Measurements from ENCODE around the gene COL27A1.

Gene COL27A1

DNA sequence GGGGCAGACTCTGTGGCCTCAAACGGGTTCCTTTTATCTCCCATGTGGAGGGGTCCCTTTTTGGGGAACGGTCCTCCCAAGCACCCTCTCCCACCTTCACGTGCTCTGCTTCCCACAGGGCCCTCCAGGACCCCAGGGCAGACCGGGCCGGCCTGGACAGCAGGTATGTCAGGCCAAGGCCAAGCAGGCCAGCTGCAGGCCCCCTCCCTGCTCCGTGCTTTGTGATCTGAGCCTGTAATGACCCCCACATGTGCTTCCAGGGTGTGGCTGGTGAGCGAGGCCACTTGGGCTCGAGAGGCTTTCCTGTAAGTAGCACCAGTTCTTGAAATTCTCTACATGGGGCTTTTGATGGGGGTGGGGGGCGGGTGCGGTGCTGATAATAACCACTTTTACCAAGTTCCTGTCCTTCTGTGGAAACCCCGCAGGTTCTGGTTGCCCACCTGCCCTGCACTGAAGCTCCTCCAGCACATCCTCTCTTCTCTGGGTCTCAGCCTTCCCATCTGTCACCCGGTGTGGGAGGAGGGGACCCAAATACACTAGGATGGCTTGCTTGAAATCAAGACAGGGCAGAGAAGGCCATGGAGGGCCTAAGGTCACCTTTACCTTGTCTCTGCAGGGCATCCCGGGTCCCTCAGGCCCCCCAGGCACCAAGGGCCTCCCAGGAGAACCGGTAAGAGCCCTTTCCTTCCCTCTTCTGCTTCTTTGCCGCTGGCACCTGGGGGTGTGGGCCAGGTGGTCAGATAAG, 109.6 kb downstream of the COL27A1 start:
- no peak for FAIRE-seq
- TF ChIP-seq SPI1 (IDR thresholded peaks at IDR 0.05; ENCODE audit: low read depth, low read length) (no peak), POLR2AphosphoS5 (IDR thresholded peaks at IDR 0.05; ENCODE audit: low read depth, low read length) (no peak), POU2F2 (IDR thresholded peaks at IDR 0.05; ENCODE audit: low read depth, low read length) (no peak), POLR2A (IDR thresholded peaks at IDR 0.05; ENCODE audit: low read depth, low read length) (no peak), PAX5 (IDR thresholded peaks at IDR 0.05; ENCODE audit: insufficient read depth, low read length, severe bottlenecking) (no peak), TAF1 (IDR thresholded peaks at IDR 0.05; ENCODE audit: low read depth, low read length) (no peak)
- DNase-seq (ENCODE audit: insufficient read length, low spot score): no peak

GRCh38 chr9:114266969-114267368, 111.6 kb downstream of the COL27A1 start:
- DNase-seq (ENCODE audit: insufficient read length, low spot score) (no peak), FAIRE-seq (no peak)
- TF ChIP-seq SPI1 (IDR thresholded peaks at IDR 0.05; ENCODE audit: low read depth, low read length) (no peak), TAF1 (IDR thresholded peaks at IDR 0.05; ENCODE audit: low read depth, low read length) (no peak), POU2F2 (IDR thresholded peaks at IDR 0.05; ENCODE audit: low read depth, low read length) (no peak), POLR2A (IDR thresholded peaks at IDR 0.05; ENCODE audit: low read depth, low read length) (no peak), PAX5 (IDR thresholded peaks at IDR 0.05; ENCODE audit: insufficient read depth, low read length, severe bottlenecking) (no peak), POLR2AphosphoS5 (IDR thresholded peaks at IDR 0.05; ENCODE audit: low read depth, low read length) (no peak)

GRCh38 chr9:114269023-114269422, 113.7 kb downstream of the COL27A1 start:
- no peak for TF ChIP-seq SPI1 (IDR thresholded peaks at IDR 0.05; ENCODE audit: low read depth, low read length)
- TF ChIP-seq PAX5 (IDR thresholded peaks at IDR 0.05; ENCODE audit: insufficient read depth, low read length, severe bottlenecking): no peak
- no peak for TF ChIP-seq POU2F2 (IDR thresholded peaks at IDR 0.05; ENCODE audit: low read depth, low read length)
- no peak for TF ChIP-seq POLR2AphosphoS5 (IDR thresholded peaks at IDR 0.05; ENCODE audit: low read depth, low read length)
- TF ChIP-seq TAF1 (IDR thresholded peaks at IDR 0.05; ENCODE audit: low read depth, low read length): no peak
- FAIRE-seq (no peak), DNase-seq (ENCODE audit: insufficient read length, low spot score) (no peak)

DNA sequence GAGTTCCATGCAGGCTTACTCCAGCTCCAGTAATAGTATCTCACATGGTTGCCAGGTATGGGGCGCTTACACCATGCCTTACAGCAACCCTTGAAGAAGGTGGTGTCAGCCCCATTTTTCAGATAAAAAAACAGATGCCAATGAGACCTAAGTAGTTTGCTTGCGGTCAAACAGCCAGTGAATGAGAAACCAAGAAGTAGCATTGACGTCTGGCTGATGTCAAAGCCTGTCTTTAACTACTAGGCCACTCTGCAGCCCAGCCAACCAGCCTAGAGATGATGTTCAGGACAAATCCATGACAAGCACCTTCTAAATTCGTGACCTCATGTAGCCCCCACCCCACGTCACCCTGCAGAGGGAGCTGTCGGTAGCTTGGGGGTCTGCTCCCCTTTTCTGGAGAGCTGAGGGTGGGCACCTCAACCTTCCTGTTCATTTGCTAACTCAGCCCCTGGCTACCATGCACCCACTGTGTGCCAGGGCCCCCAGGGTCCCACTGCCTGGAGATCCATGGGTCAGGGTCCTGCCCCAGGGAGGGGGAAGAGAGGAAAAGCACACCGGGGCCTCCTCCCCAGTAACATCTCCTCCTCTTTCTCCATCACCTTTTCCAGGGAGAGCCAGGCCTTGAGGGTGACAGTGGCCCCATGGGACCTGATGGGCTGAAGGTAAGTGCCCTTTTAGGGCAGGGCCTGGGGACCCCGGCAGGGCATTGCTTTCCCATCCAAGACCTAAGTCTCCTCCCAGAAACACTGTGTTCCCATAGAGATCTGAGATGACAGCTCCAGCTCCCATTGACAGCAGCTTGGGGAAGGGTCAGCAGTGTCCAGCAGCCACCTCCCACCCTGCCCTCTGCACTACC, 115.0 kb downstream of the COL27A1 start:
- DNase-seq (ENCODE audit: insufficient read length, low spot score) (no peak), FAIRE-seq (no peak)
- TF ChIP-seq POLR2A (IDR thresholded peaks at IDR 0.05; ENCODE audit: low read depth, low read length): no peak
- no peak for TF ChIP-seq SPI1 (IDR thresholded peaks at IDR 0.05; ENCODE audit: low read depth, low read length)
- no peak for TF ChIP-seq TAF1 (IDR thresholded peaks at IDR 0.05; ENCODE audit: low read depth, low read length)
- TF ChIP-seq PAX5 (IDR thresholded peaks at IDR 0.05; ENCODE audit: insufficient read depth, low read length, severe bottlenecking): no peak
- TF ChIP-seq POU2F2 (IDR thresholded peaks at IDR 0.05; ENCODE audit: low read depth, low read length): no peak
- no peak for TF ChIP-seq POLR2AphosphoS5 (IDR thresholded peaks at IDR 0.05; ENCODE audit: low read depth, low read length)

DNA sequence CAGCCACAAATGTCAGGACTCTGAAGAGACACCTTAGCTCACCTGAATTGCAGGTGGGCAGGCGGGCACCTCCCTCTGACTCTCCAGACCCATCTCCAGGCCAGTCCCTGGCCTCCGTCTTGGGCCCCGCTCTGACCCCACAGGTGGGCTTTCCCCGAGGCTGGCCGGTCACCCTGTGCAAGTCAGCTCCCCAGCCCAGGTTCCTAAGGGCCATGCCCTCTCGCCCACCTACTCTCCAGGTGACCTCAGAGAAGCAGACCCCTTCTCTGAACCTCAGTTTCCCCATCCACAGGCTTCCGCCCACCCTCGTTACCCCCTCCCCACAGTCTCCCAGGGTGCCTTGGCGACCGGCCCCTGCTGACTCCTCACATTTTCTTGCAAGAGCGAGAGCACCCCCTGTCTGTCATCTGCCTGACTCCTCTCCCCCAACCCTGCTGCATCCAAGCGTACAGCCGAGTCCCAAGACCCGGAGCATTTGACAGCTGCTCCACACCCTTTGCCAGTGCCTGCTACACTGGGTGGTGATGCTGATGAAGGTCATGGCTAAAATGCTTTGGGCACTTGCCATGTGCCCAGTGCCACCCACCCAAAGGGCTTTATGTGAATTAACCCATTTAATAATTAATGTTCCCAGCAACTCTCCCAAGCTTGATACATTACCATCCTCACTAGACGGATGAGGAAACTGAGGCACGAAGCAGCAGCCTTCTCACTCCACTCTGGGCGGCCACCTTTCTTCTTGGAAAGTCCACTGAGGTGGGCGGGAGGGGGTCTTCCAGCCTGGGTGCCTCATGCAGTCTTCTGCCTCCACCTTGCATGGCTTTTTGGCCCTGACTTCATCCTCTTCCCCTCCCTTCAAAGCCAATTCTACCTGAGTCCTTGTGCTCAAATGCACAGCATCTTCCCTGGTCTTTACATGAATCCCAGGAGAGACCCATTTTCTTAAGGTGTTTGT, 116.5 kb downstream of the COL27A1 start:
- DNase-seq (ENCODE audit: insufficient read length, low spot score) (no peak), FAIRE-seq (no peak)

GRCh38 chr9:114272739-114273431, 117.5 kb downstream of the COL27A1 start:
- no peak for DNase-seq (ENCODE audit: insufficient read length, low spot score)
- TF ChIP-seq POU2F2 (IDR thresholded peaks at IDR 0.05; ENCODE audit: low read depth, low read length) (no peak), POLR2AphosphoS5 (IDR thresholded peaks at IDR 0.05; ENCODE audit: low read depth, low read length) (no peak), SPI1 (IDR thresholded peaks at IDR 0.05; ENCODE audit: low read depth, low read length) (no peak), PAX5 (IDR thresholded peaks at IDR 0.05; ENCODE audit: insufficient read depth, low read length, severe bottlenecking) (no peak), POLR2A (IDR thresholded peaks at IDR 0.05; ENCODE audit: low read depth, low read length) (no peak), TAF1 (IDR thresholded peaks at IDR 0.05; ENCODE audit: low read depth, low read length) (no peak)
- FAIRE-seq: no peak

More for the DNA sequence above, 116.5 kb downstream of the COL27A1 start:
- TF ChIP-seq SPI1 (IDR thresholded peaks at IDR 0.05; ENCODE audit: low read depth, low read length): no peak
- TF ChIP-seq TAF1 (IDR thresholded peaks at IDR 0.05; ENCODE audit: low read depth, low read length): no peak
- no peak for TF ChIP-seq POU2F2 (IDR thresholded peaks at IDR 0.05; ENCODE audit: low read depth, low read length)
- TF ChIP-seq POLR2AphosphoS5 (IDR thresholded peaks at IDR 0.05; ENCODE audit: low read depth, low read length): no peak
- no peak for TF ChIP-seq PAX5 (IDR thresholded peaks at IDR 0.05; ENCODE audit: insufficient read depth, low read length, severe bottlenecking)
- no peak for TF ChIP-seq POLR2A (IDR thresholded peaks at IDR 0.05; ENCODE audit: low read depth, low read length)

GRCh38 chr9:114273461-114273881, 118.1 kb downstream of the COL27A1 start:
- TF ChIP-seq POU2F2 (IDR thresholded peaks at IDR 0.05; ENCODE audit: low read depth, low read length) (no peak), SPI1 (IDR thresholded peaks at IDR 0.05; ENCODE audit: low read depth, low read length) (no peak), TAF1 (IDR thresholded peaks at IDR 0.05; ENCODE audit: low read depth, low read length) (no peak), PAX5 (IDR thresholded peaks at IDR 0.05; ENCODE audit: insufficient read depth, low read length, severe bottlenecking) (no peak), POLR2A (IDR thresholded peaks at IDR 0.05; ENCODE audit: low read depth, low read length) (no peak), POLR2AphosphoS5 (IDR thresholded peaks at IDR 0.05; ENCODE audit: low read depth, low read length) (no peak)
- FAIRE-seq: no peak

GRCh38 chr9:114274217-114274616, 118.9 kb downstream of the COL27A1 start:
- DNase-seq (ENCODE audit: insufficient read length, low spot score): no peak
- FAIRE-seq: no peak
- TF ChIP-seq POLR2A (IDR thresholded peaks at IDR 0.05; ENCODE audit: low read depth, low read length): no peak
- TF ChIP-seq POLR2AphosphoS5 (IDR thresholded peaks at IDR 0.05; ENCODE audit: low read depth, low read length): no peak
- no peak for TF ChIP-seq PAX5 (IDR thresholded peaks at IDR 0.05; ENCODE audit: insufficient read depth, low read length, severe bottlenecking)
- TF ChIP-seq SPI1 (IDR thresholded peaks at IDR 0.05; ENCODE audit: low read depth, low read length): no peak
- TF ChIP-seq TAF1 (IDR thresholded peaks at IDR 0.05; ENCODE audit: low read depth, low read length): no peak
- TF ChIP-seq POU2F2 (IDR thresholded peaks at IDR 0.05; ENCODE audit: low read depth, low read length): no peak

More at GRCh38 chr9:114273461-114273881, 118.1 kb downstream of the COL27A1 start:
- DNase-seq (ENCODE audit: insufficient read length, low spot score): no peak
